ENCODE measurements around the gene ZFHX3. TPM values are rescaled to one million over a fixed set of nuclear protein-coding genes. Genes with fewer than 3 reads are reported as not detected.

Gene ZFHX3
- total RNA-seq, 2 donors from 2014 or later = 0.21 to 0.22 TPM

DNA sequence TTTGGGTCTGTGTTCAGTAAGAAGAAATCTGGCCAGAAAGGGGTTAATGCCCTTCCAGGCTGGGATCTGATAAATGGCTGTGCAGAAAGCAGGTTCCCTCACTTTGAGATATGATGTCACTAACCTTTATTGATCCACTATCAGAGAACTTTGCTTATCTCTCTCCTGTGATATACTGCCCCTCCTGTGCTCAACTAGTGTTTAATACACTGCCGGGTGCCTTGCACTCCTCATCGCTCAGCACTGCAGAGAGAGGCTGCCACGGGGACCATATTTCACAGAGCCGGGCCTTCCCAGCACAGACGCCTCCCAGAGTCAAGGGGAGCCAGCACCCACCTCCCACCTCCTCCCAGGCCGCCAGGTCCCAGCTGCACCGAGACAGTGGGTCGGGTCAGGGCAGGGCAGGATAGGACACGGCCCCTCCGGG is 20.2 kb downstream of the ZFHX3 start:
- Mint-ChIP-seq H3K4me3 (no peak overlapping the region), H3K27me3 (peaks cover 11% of the 10 kb centered on the region), H3K27ac (no peak overlapping the region), H3K9me3 (no peaks in the 10 kb centered on the region), H3K36me3 (ENCODE audit: low read depth) (no peaks in the 10 kb centered on the region), H3K4me1 (no peaks in the 10 kb centered on the region)
- ATAC-seq (replicated peaks) = no peak

DNA sequence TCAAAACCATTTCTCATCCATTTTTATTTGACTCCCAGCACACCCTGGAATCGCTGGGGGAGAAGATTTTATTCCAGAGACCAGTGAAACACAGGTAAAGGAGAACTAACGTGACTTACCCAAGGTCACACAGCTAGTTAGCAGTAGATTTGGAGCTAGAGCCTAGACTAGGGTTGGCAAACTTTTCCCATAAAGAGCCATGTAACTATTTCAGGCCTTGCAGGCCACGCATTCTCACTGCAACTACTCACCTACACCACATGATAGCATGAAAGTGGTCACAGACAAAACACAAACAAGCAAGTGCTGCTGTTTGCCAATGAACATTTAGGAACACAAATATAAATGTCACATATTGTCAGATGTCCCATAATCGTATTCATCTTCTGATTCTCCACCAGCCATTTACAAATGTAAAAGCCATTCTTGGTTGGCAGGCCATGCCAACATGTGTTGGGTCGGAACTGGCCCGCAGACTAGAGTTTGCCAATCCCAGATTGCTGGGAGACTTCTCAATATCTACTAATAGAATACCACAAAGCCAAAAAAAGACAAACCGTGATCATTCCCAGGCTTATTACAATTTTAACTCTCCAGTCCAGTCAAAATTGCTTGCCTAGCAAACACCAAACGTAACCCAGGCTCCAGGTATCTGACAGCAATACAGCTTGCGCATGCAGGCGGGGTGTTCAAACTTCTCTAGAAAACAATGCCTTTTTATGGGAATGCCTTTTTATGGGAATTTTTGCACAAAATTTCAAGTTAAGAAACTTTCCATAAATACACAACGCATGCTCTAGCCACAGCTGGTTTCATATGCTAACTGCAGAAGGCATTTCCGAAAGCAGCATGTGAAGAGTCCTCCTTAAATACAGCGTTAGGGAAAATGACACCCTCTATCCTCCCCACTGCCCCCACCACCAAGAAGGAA is 20.9 kb downstream of the ZFHX3 start:
- no peak for ATAC-seq (replicated peaks)
- peaks cover 11% of the 10 kb centered on the region for H3K27me3 Mint-ChIP-seq
- no peak overlapping the region for H3K4me3 Mint-ChIP-seq
- H3K4me1 Mint-ChIP-seq = no peaks in the 10 kb centered on the region
- no peaks in the 10 kb centered on the region for H3K9me3 Mint-ChIP-seq
- no peaks in the 10 kb centered on the region for H3K36me3 Mint-ChIP-seq (ENCODE audit: low read depth)
- H3K27ac Mint-ChIP-seq = no peak overlapping the region

DNA sequence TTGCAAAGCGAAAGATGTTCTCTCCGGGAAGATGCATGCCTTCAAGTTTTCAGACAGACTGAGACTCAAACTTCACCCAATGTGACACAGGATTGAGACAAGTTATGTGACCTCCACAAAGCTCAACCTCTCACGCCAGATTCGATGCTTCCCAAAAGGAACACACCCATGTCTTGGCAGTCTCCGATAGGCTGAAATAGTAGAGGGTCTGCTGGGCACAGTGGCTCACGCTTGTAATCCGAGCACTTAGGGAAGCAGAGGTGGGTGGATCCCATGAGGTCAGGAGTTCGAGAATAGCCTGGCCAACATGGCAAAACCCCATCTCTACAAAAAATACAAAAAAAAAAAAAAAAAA is 22.1 kb downstream of the ZFHX3 start:
- no peak for ATAC-seq (replicated peaks)
- Mint-ChIP-seq H3K4me3 (no peak overlapping the region), H3K27ac (no peak overlapping the region), H3K9me3 (no peaks in the 10 kb centered on the region), H3K27me3 (peaks cover 6% of the 10 kb centered on the region), H3K36me3 (ENCODE audit: low read depth) (no peaks in the 10 kb centered on the region), H3K4me1 (no peaks in the 10 kb centered on the region)

DNA sequence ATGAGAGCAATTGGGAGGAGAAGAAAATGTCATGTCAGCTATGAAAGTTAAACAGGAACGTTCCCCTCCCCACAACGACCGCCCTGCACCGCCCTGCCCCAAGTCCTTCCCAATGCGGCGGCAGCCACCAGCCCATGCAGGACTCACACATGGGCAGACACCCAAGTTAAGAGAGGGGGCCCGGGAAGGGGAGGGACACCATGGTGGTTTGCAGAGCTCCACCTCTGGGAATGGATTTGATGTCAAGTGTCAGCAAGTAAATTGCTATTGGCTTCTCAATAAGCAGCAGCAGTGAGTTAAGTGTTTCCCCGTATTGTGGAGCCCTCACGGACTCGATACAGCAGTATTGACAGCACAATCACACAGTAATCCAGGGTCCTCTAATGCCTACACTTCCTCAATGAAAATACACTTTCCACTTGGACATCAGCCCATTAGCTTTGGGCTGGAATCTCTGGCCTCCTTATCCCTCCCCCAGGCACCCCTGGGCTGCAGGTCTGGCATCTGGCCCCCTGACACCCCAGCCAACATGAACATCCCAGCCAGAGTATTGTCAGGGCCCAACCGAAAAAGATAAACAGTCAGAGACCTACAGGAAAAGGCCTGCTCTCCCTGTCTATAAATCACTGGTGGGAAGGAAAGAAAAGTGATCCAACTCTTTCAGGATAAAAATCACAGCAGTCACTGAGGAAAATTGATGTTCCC is 22.6 kb downstream of the ZFHX3 start:
- ATAC-seq (replicated peaks) = no peak
- no peaks in the 10 kb centered on the region for H3K9me3 Mint-ChIP-seq
- H3K27ac Mint-ChIP-seq = no peak overlapping the region
- H3K4me3 Mint-ChIP-seq = no peak overlapping the region
- H3K4me1 Mint-ChIP-seq = no peaks in the 10 kb centered on the region
- H3K36me3 Mint-ChIP-seq (ENCODE audit: low read depth) = no peaks in the 10 kb centered on the region
- H3K27me3 Mint-ChIP-seq = peaks cover 5% of the 10 kb centered on the region

DNA sequence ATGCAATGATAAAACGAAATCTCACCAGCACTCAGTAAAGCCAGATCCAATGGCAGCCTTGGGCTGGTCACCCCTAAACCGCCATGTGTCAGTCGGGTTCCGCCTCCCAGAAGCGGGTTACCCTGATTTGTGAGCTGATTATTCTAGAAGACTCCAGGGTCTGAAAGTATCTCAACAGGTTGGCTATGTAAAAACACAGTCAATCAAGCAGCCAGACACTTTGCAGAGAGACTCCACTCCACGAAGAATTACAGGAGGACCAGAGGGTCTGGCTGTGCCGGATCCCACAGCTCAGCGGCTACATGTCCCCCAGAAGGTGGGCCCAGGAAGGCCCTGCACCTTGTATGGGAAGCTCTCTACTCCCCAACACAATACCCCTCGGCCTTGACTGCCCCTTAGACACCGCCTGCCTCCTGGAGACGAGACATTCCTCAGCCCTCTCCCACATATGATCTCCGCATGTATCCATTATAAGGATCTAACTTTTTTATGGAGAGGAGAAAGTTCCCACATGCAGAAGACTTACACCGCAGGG is 23.3 kb downstream of the ZFHX3 start:
- ATAC-seq (replicated peaks) = no peak
- Mint-ChIP-seq H3K4me3 (no peak overlapping the region), H3K4me1 (no peaks in the 10 kb centered on the region), H3K27ac (no peak overlapping the region), H3K27me3 (no peaks in the 10 kb centered on the region), H3K9me3 (no peaks in the 10 kb centered on the region), H3K36me3 (ENCODE audit: low read depth) (no peaks in the 10 kb centered on the region)

DNA sequence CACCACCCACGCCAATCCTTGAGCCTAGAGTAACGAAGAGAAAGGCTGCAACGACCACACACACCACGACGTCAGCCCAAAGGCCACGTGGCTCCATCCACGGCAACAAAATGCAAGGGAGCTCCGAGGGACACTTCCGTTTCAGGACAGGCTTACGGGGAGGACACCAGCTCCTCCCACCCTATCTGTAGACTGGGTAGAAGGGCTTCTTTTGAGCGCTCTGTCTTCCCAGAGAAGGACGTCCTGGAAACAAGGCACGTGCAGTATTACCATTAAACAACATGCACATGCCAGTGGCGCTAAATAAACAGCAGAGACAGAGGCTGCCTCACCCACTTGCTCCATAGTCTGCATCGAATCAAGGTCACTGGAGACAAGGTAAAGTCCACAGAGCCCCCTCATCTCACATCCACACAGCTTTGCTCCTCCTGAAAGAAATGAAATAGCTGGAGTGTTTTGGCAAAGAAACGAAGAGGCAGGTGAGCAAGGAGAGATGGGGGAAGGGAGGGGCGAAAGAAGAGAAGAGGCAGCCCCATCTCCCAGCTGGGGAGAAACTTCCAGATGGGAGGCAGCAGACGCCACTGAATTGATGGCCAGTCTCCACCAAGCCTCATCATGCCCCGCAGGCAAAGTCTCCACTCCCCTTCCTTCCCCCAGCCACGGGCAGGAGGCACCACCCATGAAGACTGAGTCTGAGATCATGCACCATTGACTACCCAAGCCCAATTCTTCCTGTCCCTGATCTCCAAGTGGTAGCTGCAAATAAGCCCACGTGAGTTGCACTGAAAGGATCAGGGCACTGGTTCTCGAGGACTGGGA is 24.0 kb downstream of the ZFHX3 start:
- H3K27ac Mint-ChIP-seq = no peak overlapping the region
- no peaks in the 10 kb centered on the region for H3K36me3 Mint-ChIP-seq (ENCODE audit: low read depth)
- H3K27me3 Mint-ChIP-seq = no peaks in the 10 kb centered on the region
- ATAC-seq (replicated peaks) = no peak
- no peak overlapping the region for H3K4me3 Mint-ChIP-seq
- no peaks in the 10 kb centered on the region for H3K9me3 Mint-ChIP-seq
- H3K4me1 Mint-ChIP-seq = no peaks in the 10 kb centered on the region

DNA sequence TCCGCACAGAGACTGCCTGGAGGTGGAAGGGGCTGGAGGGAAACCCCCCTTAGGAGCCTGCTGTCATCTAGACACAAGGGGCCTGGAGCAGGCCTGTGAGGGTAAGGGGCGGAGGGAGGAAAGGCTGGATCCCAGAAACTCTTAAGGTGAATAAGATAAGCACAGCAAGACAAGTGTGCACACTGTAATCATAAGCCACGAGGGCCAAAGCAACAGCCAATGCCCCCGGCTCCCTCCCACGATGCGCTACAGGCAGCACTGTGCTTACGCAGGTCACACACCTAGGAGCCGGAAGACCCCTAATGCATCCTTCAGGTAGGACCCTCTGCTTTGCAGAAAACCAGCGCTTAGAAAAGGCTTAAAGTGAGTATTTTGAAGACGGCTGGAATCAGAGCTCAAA is 24.6 kb downstream of the ZFHX3 start:
- H3K27ac Mint-ChIP-seq = no peak overlapping the region
- no peaks in the 10 kb centered on the region for H3K27me3 Mint-ChIP-seq
- no peak overlapping the region for H3K4me3 Mint-ChIP-seq
- ATAC-seq (replicated peaks) = no peak
- H3K36me3 Mint-ChIP-seq (ENCODE audit: low read depth) = no peaks in the 10 kb centered on the region
- H3K9me3 Mint-ChIP-seq = no peaks in the 10 kb centered on the region
- H3K4me1 Mint-ChIP-seq = no peaks in the 10 kb centered on the region

DNA sequence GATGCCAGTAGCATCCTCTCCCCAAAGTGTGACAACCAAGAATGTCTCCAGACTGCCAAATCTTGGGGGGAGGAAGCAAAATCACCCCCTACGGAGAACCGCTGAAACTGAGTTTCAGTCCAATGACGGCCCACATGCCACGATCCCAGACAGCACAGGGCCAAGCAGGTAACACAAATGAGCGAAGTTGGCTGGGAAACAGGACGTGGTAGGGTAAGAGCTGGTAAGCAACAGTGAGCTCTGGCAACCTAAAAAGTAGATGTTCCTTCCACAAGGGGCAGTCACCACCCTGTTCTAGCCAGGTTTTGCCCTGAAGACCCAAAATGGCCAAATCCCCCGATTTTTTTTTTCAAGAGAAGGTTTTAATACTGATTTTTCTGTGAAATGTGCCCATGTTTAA is 25.4 kb downstream of the ZFHX3 start:
- no peaks in the 10 kb centered on the region for H3K27me3 Mint-ChIP-seq
- H3K4me3 Mint-ChIP-seq = no peak overlapping the region
- H3K36me3 Mint-ChIP-seq (ENCODE audit: low read depth) = no peaks in the 10 kb centered on the region
- no peaks in the 10 kb centered on the region for H3K4me1 Mint-ChIP-seq
- H3K27ac Mint-ChIP-seq = no peak overlapping the region
- no peak for ATAC-seq (replicated peaks)
- no peaks in the 10 kb centered on the region for H3K9me3 Mint-ChIP-seq

DNA sequence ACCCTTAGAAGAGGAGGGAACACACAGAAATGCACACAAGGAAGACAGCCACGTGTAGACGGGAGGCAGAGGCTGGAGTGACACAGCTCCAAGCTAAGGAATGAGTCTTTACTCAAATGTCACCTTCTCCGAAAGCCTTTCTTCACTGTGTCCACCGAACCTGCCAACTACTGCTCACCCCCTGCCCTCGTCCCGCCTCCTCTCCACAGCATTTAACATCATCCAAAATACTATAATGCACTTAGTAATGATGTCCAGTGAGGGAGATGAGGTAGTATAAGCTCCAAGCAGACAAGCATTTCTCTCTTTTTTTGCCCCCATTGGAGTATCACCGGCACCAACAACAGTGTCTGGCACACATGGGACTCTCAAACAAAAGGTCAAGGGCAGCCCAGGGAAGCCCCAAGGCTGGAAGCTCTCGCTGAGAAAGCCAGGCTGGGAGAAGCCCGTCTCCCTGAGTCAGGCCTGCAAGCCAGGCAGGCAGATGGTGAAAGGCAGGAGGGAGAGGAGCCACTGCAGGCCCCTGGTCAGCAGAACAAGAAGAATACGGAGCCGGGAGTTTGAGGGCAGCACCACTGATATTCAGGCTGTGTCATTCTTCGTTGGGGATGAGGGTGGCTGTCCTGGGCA is 25.9 kb downstream of the ZFHX3 start:
- ATAC-seq (replicated peaks) = no peak
- H3K4me1 Mint-ChIP-seq = no peaks in the 10 kb centered on the region
- H3K27me3 Mint-ChIP-seq = no peaks in the 10 kb centered on the region
- no peak overlapping the region for H3K4me3 Mint-ChIP-seq
- H3K9me3 Mint-ChIP-seq = no peaks in the 10 kb centered on the region
- no peak overlapping the region for H3K27ac Mint-ChIP-seq
- H3K36me3 Mint-ChIP-seq (ENCODE audit: low read depth) = no peaks in the 10 kb centered on the region

DNA sequence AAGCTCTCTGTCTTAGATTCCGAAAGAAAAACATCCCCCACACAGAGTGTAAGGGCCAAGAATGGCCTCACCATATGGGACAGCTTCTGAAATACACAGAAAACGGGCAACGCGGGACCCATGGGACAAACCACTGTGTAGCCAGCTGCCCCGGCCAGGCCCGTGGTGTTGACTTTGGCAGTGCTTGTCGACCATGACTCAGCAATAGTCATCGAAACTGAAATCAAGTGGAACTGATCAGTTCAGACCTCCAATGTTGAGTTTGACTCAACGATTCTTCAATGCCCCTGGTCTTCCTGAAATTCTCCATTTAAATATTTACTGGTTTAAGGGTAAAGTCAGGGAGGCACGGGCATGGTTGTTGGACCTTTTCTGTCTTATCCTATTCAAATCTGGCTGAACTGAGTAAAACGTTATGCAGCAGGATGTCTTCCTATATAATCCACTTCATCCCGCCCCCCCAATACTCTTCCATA is 27.5 kb downstream of the ZFHX3 start:
- Mint-ChIP-seq H3K4me1 (no peaks in the 10 kb centered on the region), H3K27ac (no peak overlapping the region), H3K9me3 (no peaks in the 10 kb centered on the region), H3K27me3 (no peaks in the 10 kb centered on the region), H3K36me3 (ENCODE audit: low read depth) (no peaks in the 10 kb centered on the region), H3K4me3 (no peak overlapping the region)
- ATAC-seq (replicated peaks) = no peak

DNA sequence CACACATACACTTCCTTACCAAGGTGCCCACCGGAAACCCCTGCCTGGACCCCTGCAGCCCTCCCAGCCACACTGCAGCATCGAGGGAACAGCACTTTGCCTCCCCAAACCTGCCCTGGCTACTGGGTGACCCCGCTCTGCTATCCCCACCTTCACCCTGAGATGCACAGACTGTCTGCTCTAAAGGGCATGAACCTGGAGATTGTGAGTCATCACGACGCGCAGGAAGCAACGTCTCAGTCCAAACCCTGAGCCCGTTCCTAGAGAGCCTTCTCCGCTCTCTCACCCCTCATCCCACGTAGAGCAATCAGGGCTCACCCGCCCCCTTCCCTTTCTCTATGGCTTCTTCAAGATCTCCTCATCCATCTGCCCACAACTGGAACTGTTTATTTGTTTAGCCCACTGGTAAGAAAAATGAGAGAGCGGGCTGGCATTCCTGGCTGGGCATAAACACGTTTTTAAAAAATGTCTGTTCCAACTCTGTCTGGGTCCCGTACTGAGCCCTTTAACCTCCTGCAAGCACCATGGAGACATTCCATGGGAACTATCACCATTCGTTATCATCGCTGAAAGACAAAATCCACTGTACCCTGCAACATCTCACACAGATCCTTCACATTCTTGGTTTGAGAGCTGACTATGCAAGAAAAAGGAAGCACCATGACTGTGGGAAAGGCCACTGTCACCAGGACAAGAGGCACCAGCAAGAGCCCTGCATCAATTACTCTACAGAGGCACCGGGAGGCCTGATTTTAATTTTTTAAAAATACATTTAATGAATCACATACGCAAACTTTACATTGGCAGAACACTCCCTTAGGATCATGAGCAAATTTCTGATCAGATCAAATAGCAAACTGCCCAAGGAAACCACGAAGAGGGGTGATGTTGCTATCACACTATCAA is 28.2 kb downstream of the ZFHX3 start:
- Mint-ChIP-seq H3K27me3 (no peaks in the 10 kb centered on the region), H3K9me3 (no peaks in the 10 kb centered on the region), H3K36me3 (ENCODE audit: low read depth) (no peaks in the 10 kb centered on the region), H3K27ac (no peak overlapping the region), H3K4me1 (no peaks in the 10 kb centered on the region), H3K4me3 (no peak overlapping the region)
- no peak for ATAC-seq (replicated peaks)

DNA sequence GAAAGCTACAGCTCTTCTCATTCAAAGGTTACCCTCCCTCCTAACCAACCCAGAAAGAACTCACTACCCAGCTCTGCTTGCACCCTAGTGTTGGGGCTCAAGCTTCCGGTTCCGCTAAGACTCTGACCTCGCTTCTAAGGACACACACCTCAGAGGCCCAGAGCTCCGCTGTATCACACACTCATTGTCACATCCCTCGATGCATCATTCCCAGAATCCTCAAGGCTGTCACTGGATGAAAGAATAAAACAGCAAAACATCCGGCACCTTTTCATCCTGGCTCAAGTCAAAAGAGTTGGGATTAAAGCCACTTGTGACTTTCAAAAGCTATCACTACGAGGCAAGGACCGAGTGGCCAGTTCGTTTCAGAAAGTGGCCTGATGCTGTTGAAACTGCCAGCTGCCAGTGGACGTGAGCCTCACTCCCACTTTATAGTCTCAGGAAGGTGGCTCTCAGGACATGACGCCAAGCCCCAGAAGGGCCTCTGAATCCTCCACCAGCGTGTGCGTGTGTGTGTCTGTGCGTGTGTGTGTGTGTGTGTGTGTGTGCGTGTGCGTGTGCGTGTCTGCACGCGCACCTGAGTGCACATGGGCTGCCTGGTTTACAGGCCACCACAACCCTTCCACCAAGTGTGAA is 29.0 kb downstream of the ZFHX3 start:
- Mint-ChIP-seq H3K4me3 (no peak overlapping the region), H3K36me3 (ENCODE audit: low read depth) (no peaks in the 10 kb centered on the region), H3K9me3 (no peaks in the 10 kb centered on the region), H3K27me3 (no peaks in the 10 kb centered on the region), H3K4me1 (no peaks in the 10 kb centered on the region), H3K27ac (no peak overlapping the region)
- no peak for ATAC-seq (replicated peaks)

DNA sequence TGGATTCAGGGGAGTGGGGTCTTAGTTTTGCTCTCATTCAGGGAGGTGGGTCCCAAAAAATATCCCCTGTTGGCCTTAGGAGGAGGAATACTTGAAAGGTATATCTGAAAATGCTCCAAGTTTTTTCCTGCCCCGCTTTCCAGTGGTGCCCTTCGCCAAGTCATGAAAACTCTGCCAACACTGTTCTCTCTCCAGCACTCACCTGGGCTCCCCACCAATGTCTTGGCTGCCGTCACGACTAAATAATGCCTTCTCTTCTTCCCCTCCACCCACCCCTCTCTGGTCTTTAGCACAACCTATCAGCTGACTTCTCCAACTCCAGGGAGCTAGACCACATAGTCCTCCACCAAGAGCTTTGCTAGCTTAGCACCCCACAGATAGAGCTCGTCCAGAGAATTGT is 30.6 kb downstream of the ZFHX3 start:
- H3K27ac Mint-ChIP-seq = no peak overlapping the region
- H3K4me3 Mint-ChIP-seq = no peak overlapping the region
- ATAC-seq (replicated peaks) = no peak
- no peaks in the 10 kb centered on the region for H3K9me3 Mint-ChIP-seq
- H3K4me1 Mint-ChIP-seq = no peaks in the 10 kb centered on the region
- no peaks in the 10 kb centered on the region for H3K36me3 Mint-ChIP-seq (ENCODE audit: low read depth)
- H3K27me3 Mint-ChIP-seq = no peaks in the 10 kb centered on the region
